OCI-LY1 (cell line): Measurements from ENCODE around the gene YKT6.
"Not testable (repeated sequence)": the region's sequence is repeated elsewhere in the genome, so short reads cannot be mapped to it uniquely, and the experiment has no call there.

ENCODE experiments used
- H2AFZ ChIP-seq: fragments of 200-600 bp; sonication (generic), shearing (Covaris generic); 2 replicates; pipeline ENCODE4 v1.6.0; 2014; ENCODE audit warnings: antibody characterized with exemption, mild to moderate bottlenecking, low read length
- H3F3A ChIP-seq: fragments of 200-600 bp; sonication (generic), shearing (Covaris generic); 2 replicates; pipeline ENCODE4 v1.6.0; 2014; ENCODE audit warnings: mild to moderate bottlenecking, antibody characterized with exemption, low read length, moderate library complexity; ENCODE audit not compliant: insufficient read depth
- H3K27ac ChIP-seq: fragments of 200-600 bp; sonication (generic); 2 replicates; pipeline ENCODE4 v1.5.1; 2014; ENCODE audit warnings: low read length, mixed run types, mild to moderate bottlenecking, low read depth; ENCODE audit not compliant: poor library complexity, severe bottlenecking
- H3K27me3 ChIP-seq: fragments of 200-600 bp; sonication (generic); 2 replicates; pipeline ENCODE4 v1.6.0; 2014; ENCODE audit warnings: antibody characterized with exemption, mild to moderate bottlenecking, low read length, moderate library complexity; ENCODE audit not compliant: insufficient read depth
- H3K36me3 ChIP-seq: fragments of 200-600 bp; sonication (generic); 2 replicates; pipeline ENCODE4 v1.6.1; 2014; ENCODE audit warnings: mild to moderate bottlenecking, antibody characterized with exemption, low read length, moderate library complexity, mixed read lengths; ENCODE audit not compliant: insufficient read depth
- H3K4me1 ChIP-seq: fragments of 200-600 bp; sonication (generic); 2 replicates; pipeline ENCODE4 v1.5.1; 2014; ENCODE audit warnings: mild to moderate bottlenecking, low read length, moderate library complexity; ENCODE audit not compliant: insufficient read depth, severe bottlenecking
- H3K4me2 ChIP-seq: fragments of 200-600 bp; sonication (generic), shearing (Covaris generic); 2 replicates; pipeline ENCODE4 v1.6.1; 2014; ENCODE audit warnings: low read length
- H3K4me3 ChIP-seq: fragments of 200-600 bp; sonication (generic); 2 replicates; pipeline ENCODE4 v1.5.1; 2014; ENCODE audit warnings: low read length, low read depth, mild to moderate bottlenecking, mixed read lengths; ENCODE audit not compliant: poor library complexity, severe bottlenecking
- H3K79me2 ChIP-seq: fragments of 200-600 bp; shearing (Covaris generic); 2 replicates; pipeline ENCODE4 v1.6.1; 2016; ENCODE audit warnings: mixed run types, low read length, mixed read lengths; ENCODE audit not compliant: insufficient read depth
- H3K9ac ChIP-seq: fragments of 200-600 bp; sonication (generic), shearing (Covaris generic); 2 replicates; pipeline ENCODE4 v1.6.1; 2014; ENCODE audit warnings: mild to moderate bottlenecking, low read length, mixed read lengths
- H3K9me2 ChIP-seq: fragments of 200-600 bp; sonication (generic), shearing (Covaris generic); 2 replicates; pipeline ENCODE4 v1.6.1; 2014; ENCODE audit warnings: low read depth, mild to moderate bottlenecking, low read length, mixed read lengths
- H3K9me3 ChIP-seq: fragments of 200-600 bp; shearing (Covaris generic); 2 replicates; pipeline ENCODE4 v1.6.1; 2014; ENCODE audit warnings: low read length, mixed read lengths
- H4K20me1 ChIP-seq: fragments of 200-600 bp; sonication (generic), shearing (Covaris generic); 2 replicates; pipeline ENCODE4 v1.6.0; 2016; ENCODE audit warnings: mild to moderate bottlenecking, low read length; ENCODE audit not compliant: insufficient read depth
- EZH2 ChIP-seq: fragments of 200-600 bp; sonication (generic), shearing (Covaris generic); IDR thresholded peaks from 2 replicates; pipeline ENCODE4 v1.8.0; 2017; ENCODE audit warnings: borderline replicate concordance, mixed run types, mild to moderate bottlenecking, antibody characterized with exemption, low read length, moderate library complexity, mixed read lengths
- TF ChIP-seq, protein P1 (sequence below): fragments of 200-600 bp; sonication (generic), shearing (Covaris generic); IDR thresholded peaks from 2 replicates; pipeline ENCODE4 v1.5.1; 2017; ENCODE audit warnings: mild to moderate bottlenecking, antibody characterized with exemption, low read length, moderate library complexity, mixed read lengths

The YKT6 gene

DNA sequence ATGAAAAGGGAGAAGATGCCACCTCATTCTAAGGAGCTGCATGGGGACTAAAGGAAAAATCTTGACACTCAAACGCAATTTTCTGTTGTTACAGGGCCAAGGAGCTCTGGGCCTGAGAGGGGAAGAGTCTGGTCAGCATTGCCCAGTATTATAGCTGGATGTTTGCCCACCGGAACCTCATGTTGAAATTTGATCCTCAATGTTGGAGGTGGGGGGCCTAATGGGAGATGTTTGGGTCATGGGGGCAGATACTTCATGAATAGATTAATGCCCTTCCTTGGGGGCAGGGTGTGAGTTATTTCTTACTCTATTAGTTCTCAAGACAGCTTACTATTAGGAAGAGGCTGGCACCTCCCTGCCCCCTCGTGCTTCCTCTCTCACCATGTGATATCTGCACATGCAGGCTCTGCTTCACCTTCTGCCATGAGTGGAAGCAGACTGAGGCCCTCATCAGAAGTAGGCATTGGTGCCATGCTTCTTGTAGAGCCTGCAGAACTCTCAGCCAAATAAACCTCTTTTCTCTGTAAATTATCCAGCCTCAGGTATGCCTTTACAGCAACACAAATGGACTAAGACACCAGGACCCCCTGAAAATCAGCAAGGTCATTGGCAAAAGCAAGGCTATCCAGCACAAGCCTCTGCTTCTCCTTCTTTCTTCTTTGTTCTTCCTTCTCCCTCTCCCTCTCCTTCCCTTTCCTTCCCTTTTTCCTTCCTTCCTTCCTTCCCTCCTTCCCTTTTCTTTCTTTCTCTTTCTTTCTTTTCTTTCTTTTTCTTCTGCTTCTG lies 26.7 kb upstream of the YKT6 start:
- H3K79me2 ChIP-seq: no peaks in the 10 kb centered on the region
- H3K36me3 ChIP-seq: no peaks in the 10 kb centered on the region
- H3K27me3 ChIP-seq: peaks cover 29% of the 10 kb centered on the region; the same call in 1 of the 2 replicates
- H3K9me3 ChIP-seq: 0 out of 2 replicates have a peak, but pooled peaks cover 3% of the 10 kb centered on the region
- no peak for TF ChIP-seq EZH2
- no peak overlapping the region for H2AFZ ChIP-seq
- no peak overlapping the region for H3K27ac ChIP-seq
- H3F3A ChIP-seq: no peaks in the 10 kb centered on the region
- H3K9me2 ChIP-seq: no peaks in the 10 kb centered on the region
- no peak overlapping the region for H3K9ac ChIP-seq
- H3K4me1 ChIP-seq: no peaks in the 10 kb centered on the region
- H3K4me3 ChIP-seq: no peak overlapping the region
- H3K4me2 ChIP-seq: no peak overlapping the region
- no peaks in the 10 kb centered on the region for H4K20me1 ChIP-seq

DNA sequence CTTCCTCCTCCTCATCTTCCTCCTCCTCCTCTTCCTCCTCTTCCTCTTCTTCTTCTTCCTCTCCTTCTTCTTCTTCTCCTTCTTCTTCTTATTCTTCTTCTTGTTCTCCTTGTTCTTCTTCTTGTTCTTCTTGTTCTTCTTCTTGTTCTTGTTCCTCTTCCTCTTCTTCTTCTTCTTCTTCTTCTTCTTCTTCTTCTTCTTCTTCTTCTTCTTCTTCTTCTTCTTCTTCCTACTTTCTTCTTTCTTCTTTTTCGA lies 26.2 kb upstream of the YKT6 start:
- not testable (repeated sequence) for H3K36me3 ChIP-seq, H4K20me1 ChIP-seq, H3K4me2 ChIP-seq, H3K4me3 ChIP-seq, H2AFZ ChIP-seq, H3K9me3 ChIP-seq, H3K9ac ChIP-seq, H3K4me1 ChIP-seq, H3K79me2 ChIP-seq, H3K9me2 ChIP-seq, H3F3A ChIP-seq, H3K27ac ChIP-seq
- peaks cover 29% of the 10 kb centered on the region; the same call in 1 of the 2 replicates for H3K27me3 ChIP-seq

DNA sequence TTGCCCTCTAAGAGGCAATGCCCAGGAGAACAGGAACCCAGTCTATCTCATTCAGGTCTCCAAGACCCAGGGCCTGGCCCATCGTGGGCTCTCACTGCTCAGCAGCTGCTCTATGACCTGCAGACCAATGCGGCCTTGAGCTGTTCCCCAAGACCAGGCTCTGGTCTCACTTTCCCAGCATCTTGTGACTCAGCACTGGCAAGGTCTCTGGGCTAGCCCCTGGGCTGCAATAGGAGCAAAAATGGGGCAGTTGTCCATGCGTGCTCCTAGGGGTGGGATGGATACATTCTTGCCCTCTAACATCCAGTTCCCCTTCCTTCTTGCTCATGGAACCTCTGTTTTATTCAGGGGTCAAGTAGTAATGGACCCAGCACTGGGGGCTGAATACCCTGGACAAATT lies 25.0 kb upstream of the YKT6 start:
- Histone ChIP-seq H3K36me3 (no peaks in the 10 kb centered on the region), H3K9me2 (no peaks in the 10 kb centered on the region), H3K27me3 (peaks cover 31% of the 10 kb centered on the region; the same call in 1 of the 2 replicates), H3K79me2 (no peaks in the 10 kb centered on the region), H4K20me1 (no peaks in the 10 kb centered on the region), H3K4me2 (no peak overlapping the region), H3K27ac (no peak overlapping the region), H3K9ac (no peak overlapping the region), H3K4me1 (no peaks in the 10 kb centered on the region), H3K9me3 (0 out of 2 replicates have a peak, but pooled peaks cover under 1% of the 10 kb centered on the region), H3F3A (no peaks in the 10 kb centered on the region), H2AFZ (no peak overlapping the region), H3K4me3 (no peak overlapping the region)
- TF ChIP-seq EZH2: no peak
- TF ChIP-seq, protein P1, sequence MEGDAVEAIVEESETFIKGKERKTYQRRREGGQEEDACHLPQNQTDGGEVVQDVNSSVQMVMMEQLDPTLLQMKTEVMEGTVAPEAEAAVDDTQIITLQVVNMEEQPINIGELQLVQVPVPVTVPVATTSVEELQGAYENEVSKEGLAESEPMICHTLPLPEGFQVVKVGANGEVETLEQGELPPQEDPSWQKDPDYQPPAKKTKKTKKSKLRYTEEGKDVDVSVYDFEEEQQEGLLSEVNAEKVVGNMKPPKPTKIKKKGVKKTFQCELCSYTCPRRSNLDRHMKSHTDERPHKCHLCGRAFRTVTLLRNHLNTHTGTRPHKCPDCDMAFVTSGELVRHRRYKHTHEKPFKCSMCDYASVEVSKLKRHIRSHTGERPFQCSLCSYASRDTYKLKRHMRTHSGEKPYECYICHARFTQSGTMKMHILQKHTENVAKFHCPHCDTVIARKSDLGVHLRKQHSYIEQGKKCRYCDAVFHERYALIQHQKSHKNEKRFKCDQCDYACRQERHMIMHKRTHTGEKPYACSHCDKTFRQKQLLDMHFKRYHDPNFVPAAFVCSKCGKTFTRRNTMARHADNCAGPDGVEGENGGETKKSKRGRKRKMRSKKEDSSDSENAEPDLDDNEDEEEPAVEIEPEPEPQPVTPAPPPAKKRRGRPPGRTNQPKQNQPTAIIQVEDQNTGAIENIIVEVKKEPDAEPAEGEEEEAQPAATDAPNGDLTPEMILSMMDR: no peak

DNA sequence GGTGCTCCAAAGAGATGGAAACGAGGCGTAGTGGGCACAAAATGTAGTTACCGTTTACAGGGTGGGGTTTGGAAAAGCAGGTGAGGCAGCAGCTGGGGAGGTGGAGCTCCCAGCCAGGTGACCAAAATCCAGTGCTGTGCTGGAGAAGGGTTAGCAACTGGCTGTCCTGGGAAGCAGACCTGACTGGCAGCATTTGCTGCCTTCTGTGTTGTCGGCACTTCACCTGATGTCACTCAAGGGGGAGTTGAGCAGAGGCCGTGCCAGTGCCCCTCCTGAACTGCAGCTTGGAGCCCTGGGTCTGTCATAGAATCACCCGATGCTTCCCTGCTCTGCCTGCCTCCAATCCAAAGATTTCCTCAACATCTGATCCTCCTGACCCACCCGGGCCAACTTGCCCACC lies 24.3 kb upstream of the YKT6 start:
- Histone ChIP-seq H3K36me3 (no peaks in the 10 kb centered on the region), H2AFZ (no peak overlapping the region), H3F3A (no peaks in the 10 kb centered on the region), H3K4me2 (no peak overlapping the region), H3K27ac (no peak overlapping the region), H3K4me1 (no peaks in the 10 kb centered on the region), H3K4me3 (no peak overlapping the region), H4K20me1 (no peaks in the 10 kb centered on the region), H3K79me2 (no peaks in the 10 kb centered on the region), H3K9ac (no peak overlapping the region), H3K9me2 (no peaks in the 10 kb centered on the region), H3K9me3 (no peaks in the 10 kb centered on the region), H3K27me3 (peaks cover 37% of the 10 kb centered on the region; the same call in 1 of the 2 replicates)
- TF ChIP-seq, protein P1: no peak
- no peak for TF ChIP-seq EZH2
